HG02588 (cell line): ENCODE data around the gene PELO.

ENCODE experiments used
- ATAC-seq: cut with Tn5 transposase; IDR thresholded peaks from one replicate; pipeline ENCODE4 v1.9.1; 2021; ENCODE audit warnings: mild to moderate bottlenecking, moderate library complexity; ENCODE audit not compliant: unreplicated experiment

The PELO gene

DNA sequence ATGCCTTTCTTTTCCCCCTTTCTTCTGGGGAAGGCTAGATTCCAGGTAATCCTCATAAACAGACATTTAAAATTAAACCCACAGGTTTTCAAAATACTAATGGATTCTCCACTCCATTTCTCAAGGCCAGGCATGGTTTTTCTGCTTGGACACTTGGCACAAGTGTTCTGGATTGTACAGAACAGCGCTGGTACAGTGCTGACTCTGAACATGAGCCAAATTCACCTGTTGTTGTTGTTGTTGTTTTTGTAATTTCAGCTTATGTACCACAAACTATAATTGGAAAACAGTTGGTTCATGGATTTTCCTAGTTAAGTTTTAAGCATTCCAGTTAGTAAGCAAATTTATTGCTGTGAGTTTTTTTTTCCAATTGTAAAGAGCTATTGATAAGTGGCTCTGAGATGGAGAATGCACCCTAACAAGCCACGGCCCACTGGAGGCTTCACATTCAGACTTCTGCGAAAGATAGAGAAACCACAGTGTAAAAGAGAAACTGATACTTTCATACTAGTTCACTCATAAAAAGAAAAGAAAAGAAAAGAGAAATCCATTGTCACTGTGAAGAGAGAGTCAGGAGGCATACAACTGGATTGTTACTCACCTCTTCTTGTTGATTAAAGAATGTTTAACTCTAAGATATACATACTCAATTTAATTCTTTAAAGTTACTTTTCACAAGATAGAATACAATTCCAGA lies 16.2 kb upstream of the PELO start:
- peak; percentile 91 for ATAC-seq

GRCh38 chr5:52772668-52773067 lies 15.0 kb upstream of the PELO start:
- no peak for ATAC-seq

DNA sequence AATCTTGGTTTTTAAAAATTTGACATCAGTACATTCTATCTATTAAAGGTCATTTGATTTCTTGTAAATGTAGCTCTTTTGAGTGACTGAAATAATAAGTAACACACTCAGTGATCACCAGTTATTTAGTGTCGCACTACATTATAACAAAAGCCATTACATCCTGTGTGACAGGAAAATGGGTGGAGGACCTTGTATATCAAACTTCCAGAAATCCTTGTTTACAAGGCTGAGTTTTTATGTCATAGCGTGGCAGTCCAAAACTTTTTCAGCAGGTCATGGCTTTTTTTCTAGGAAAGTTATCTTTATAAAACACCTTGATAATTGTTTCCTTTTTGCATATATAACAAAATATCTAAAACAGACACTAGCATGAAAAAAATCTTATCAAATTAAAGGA lies 14.4 kb upstream of the PELO start:
- no peak for ATAC-seq

DNA sequence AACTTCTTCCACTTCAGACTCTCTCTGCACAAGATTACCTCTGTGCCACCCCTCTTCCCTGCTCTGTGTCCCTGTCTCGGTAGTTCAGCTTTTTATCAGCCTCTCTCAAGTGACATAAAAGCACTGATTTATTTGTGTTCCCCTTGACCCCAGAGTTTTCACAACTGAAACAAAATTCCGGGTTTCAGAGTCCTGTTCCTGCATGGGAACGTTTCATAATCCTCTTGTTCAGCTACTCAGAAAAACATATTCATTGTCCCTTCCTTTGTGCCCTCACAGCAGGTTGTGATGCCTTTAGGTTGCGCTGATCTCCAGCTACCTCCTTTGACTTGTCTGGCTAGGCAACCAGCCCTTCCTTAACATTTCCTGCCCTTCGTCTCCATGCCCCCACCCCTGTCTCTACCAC lies 13.7 kb upstream of the PELO start:
- no peak for ATAC-seq

DNA sequence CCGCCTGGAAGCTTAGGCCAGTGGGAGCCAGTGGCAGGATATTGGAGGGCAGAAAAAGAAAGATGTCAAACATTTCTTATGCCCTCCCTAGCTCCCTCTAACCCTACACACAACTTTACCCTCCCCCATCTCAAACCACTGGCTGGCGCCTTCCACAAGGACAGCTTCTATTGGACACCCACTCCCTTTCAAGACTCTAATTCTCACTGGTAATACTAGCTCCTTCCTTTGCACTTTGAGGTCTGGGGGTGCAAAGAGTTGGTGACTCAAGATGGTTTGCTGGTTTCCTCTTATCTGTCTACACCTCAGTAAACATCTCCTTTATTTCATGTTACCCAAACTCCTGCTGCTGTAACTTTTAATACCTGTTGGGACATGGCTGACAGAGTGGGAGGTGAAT lies 11.6 kb upstream of the PELO start:
- ATAC-seq: no peak

DNA sequence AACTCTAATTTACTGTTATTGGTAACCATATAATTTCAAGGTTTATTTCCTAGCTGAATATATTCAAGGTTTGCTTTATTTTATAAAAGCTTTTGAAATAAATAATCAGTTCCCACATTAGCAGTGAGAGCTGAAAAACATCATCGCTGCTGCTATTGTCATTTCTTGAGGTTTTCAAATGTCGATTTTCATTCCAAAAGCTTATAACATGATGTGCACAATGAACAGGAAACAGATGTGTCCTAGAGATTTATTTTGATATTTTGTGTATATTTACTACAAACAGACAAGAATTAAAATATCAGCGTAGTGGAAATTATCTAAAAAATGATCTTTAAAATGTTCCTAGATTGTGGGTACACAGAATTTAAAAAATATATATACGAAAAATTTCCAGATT lies 10.5 kb upstream of the PELO start:
- no peak for ATAC-seq

DNA sequence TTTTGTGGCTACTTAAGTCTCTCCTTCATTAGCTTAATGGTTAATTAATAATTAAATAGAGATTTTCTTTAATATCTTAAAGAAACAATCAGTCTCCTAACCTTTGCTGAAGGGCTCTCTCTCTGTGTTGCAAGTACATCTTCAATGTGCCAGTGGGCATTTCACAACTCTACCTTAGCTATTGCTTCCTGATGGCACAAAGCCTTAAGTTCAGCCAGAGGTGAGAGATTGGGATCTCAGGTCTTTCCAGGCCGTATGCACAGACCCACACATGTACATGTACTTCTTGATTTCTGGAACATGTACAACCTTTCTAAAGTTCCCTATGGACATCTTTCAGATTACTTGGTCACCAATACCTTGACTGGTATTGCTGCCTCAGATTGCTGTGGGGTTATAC lies 8.9 kb upstream of the PELO start:
- no peak for ATAC-seq

- no peak for ATAC-seq
These were observed 8.5 kb upstream of the PELO start for GRCh38 chr5:52779213-52779612.

DNA sequence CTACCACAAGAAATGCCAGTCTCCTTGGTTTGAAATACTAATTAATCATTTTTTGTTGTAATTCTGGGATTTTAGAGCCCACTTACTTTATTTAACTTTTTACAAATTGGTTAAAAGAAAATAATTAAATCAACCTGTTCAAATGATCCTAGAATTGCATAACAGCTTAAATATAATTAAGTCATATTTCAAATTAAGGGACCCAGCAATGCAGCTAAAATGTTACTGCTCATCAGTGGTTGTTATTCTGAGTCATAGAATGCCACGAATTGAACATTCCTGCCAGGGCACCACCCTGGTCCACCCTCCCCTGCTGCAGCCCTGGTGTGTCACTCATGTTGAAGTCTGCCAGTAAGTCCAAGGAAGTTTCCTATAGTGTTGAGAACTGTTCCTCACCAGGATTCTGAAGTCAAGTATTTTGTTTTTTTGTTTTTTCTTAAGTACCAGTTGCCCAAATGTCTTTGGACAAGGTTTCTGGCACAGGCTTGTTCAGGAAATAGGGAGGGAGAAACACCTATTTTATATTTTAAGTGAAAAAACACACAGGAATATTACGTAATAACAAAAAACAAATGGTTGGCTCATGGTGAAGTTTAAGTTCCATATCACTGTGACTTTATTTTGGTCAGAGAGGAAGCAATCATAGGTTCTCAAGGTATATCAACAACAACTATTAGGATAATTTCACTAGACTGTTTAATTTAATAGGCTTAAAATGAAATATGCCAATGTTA lies 4.3 kb upstream of the PELO start:
- ATAC-seq: no peak

GRCh38 chr5:52784737-52785136 lies 3.0 kb upstream of the PELO start:
- no peak for ATAC-seq

GRCh38 chr5:52786391-52786790 lies 1.3 kb upstream of the PELO start:
- ATAC-seq: no peak

DNA sequence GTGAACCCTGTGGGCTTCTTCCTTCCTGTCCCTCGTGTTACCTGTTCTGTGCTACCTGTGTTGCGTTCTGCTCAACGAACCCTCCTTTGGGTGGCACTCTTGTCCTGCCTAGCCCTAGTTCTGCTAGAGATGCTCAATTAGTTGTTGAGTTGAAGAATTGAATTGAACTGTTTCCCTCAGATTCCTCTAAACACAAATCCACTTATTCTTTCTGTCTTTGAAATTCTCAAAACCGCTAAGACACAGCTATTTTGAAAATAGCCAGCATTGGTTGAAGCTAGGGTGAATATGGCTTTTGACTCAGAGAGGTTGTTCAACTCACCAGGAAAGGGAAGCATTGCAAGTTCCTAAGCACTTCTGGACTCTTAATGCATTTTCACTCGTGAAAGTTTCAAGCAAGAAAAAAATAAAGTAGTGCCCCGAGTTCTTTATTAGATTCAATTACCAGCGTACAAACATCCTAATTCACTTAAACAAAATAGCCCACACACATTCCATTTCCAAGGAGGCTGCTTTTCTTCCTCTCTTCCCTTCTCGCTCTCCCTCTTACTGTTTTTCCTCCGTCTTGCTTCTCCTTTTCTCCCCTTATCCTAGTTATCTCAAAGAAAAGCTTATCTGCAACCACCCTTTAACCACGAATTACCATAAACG lies 642 bp upstream of the PELO start:
- no peak for ATAC-seq

DNA sequence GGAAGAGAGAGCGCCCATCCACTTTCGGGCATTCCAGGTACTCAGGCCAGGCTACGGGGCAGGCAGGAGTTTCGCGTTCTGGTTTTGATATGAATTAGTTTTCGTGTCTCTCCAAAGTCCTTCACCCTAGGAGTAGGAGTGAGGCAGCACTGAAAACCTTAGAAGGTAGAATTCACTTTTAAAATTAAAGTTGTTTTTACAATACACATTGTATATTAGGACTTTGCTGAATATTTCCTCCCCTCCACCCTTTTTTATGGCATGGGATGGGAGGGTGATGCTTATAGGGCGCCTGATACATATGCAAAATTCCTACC lies 747 bp downstream of the PELO start:
- ATAC-seq: no peak

DNA sequence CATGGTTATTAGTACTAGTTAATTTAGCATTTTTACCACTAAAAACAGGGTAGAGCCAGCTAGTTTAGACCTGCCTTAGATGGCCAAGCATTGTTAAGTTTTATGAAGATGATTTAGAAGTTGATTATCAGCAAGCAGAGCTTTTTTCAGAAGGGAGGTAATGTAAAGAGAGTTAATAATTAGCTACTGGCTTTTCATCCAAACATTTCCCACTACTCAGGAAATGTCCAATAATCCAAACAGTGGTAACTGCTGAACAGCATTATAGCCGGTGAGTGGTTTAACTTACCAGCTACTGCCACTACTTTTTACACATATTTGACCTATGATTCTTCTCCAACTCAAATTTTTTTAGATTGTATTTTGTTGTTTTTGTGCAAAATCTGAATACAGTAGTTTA lies 1.7 kb downstream of the PELO start:
- no peak for ATAC-seq

DNA sequence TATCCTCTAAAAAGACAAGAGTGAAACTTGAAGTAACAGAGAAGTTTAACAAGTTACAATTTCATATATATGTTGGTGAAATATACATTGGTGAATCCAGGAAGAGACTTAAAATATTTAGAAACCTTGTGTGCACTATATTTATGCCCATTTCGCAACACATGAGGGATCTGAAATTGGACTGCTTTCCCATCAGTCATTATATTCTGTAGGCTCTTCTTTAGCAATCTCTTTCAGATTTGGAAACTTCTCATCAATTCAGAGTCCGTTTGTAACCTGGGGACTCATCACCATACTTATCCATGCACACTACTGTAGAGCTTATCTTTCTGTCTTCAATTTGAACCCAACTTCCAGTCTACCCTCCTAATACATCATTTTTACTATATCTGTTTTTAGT lies 2.1 kb downstream of the PELO start:
- no peak for ATAC-seq

DNA sequence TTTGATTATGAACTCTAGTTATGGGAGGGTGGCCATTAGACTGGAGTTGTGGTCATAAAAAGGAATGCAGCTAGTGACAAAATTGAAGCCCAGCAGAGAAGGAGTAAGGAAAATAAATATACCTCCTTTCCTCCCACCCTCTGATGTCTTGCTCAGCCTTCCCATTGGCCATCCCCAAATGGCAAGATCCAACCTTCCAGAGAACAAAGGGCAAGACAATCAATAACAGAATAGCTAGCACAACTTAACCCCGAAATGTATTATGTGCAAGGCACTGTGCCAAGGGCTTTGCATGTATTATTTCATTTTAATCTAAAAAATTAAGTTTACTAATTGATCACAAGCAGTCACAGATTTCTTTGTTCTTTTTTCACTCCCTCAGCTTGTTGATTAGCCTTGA lies 3.6 kb downstream of the PELO start:
- no peak for ATAC-seq

- ATAC-seq: no peak
These were observed 6.8 kb downstream of the PELO start for GRCh38 chr5:52794519-52794918.

- ATAC-seq: no peak
These were observed 8.3 kb downstream of the PELO start for GRCh38 chr5:52796031-52796430.

GRCh38 chr5:52796516-52797103 lies 8.9 kb downstream of the PELO start:
- ATAC-seq: no peak

GRCh38 chr5:52798938-52799337 lies 11.2 kb downstream of the PELO start:
- no peak for ATAC-seq

DNA sequence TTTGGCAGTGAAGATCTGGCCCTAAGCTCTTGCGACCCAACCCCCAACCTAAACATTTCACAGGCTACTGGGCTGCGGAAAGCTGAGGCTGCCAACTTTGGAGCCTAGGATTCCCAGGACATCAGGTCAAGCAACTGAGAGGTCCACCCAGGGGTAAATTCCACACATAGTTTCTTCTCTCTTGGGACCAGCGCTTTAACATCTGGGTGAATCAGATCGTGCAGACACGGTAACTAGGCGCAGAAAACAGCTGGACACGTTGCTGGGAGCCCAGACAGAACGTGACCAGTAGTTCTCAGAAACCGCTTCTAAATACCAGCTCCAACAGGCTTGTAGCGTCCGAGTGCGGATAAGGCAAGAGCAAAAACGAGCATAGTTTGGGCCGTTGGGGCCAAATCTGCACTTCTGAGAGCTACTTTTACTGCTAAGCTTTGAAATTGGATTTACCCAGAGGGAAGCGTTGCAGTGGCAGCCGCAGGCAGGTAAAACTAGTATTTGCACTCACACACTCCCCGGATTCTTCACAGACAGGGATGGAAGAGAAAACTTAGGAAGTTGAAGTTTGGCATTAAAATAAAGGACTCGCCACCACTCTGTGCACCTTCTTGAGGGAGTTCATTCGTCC lies 11.8 kb downstream of the PELO start:
- ATAC-seq: peak; percentile 29

GRCh38 chr5:52799983-52800393 lies 12.3 kb downstream of the PELO start:
- peak; percentile 91 for ATAC-seq
